ENCODE results near the gene PLXNB3.
"Not testable (repeated sequence)": the region's sequence is repeated elsewhere in the genome, so short reads cannot be mapped to it uniquely, and the experiment has no call there.

GRCh38 chrX:153818064-153818463 is 54.0 kb downstream of the PLXNB3 start:
- TF ChIP-seq, protein P1, sequence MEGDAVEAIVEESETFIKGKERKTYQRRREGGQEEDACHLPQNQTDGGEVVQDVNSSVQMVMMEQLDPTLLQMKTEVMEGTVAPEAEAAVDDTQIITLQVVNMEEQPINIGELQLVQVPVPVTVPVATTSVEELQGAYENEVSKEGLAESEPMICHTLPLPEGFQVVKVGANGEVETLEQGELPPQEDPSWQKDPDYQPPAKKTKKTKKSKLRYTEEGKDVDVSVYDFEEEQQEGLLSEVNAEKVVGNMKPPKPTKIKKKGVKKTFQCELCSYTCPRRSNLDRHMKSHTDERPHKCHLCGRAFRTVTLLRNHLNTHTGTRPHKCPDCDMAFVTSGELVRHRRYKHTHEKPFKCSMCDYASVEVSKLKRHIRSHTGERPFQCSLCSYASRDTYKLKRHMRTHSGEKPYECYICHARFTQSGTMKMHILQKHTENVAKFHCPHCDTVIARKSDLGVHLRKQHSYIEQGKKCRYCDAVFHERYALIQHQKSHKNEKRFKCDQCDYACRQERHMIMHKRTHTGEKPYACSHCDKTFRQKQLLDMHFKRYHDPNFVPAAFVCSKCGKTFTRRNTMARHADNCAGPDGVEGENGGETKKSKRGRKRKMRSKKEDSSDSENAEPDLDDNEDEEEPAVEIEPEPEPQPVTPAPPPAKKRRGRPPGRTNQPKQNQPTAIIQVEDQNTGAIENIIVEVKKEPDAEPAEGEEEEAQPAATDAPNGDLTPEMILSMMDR (IDR thresholded peaks at IDR 0.05; ENCODE audit: low read depth, low read length), result not testable (repeated sequence)
- not testable (repeated sequence) for TF ChIP-seq POLR2A (IDR thresholded peaks at IDR 0.05; ENCODE audit: extremely low read depth, insufficient read length)
